Measurements from ENCODE around the gene PMEPA1.

PMEPA1 gene

GRCh38 chr20:57712341-57712740, 2.5 kb upstream of the PMEPA1 start:
- no peak for DNase-seq
- no peak for TF ChIP-seq GATA1 (IDR thresholded peaks at IDR 0.05; ENCODE audit: low read depth, low read length)
- no peak for TF ChIP-seq POLR2A (IDR thresholded peaks at IDR 0.05; ENCODE audit: low read length)

GRCh38 chr20:57711826-57712225, 2.0 kb upstream of the PMEPA1 start:
- TF ChIP-seq POLR2A (IDR thresholded peaks at IDR 0.05; ENCODE audit: low read length): no peak
- TF ChIP-seq GATA1 (IDR thresholded peaks at IDR 0.05; ENCODE audit: low read depth, low read length): no peak
- DNase-seq: no peak

GRCh38 chr20:57711311-57711712, 1.5 kb upstream of the PMEPA1 start:
- no peak for TF ChIP-seq GATA1 (IDR thresholded peaks at IDR 0.05; ENCODE audit: low read depth, low read length)
- TF ChIP-seq POLR2A (IDR thresholded peaks at IDR 0.05; ENCODE audit: low read length): no peak

GRCh38 chr20:57710841-57711240, 1.0 kb upstream of the PMEPA1 start:
- no peak for TF ChIP-seq POLR2A (IDR thresholded peaks at IDR 0.05; ENCODE audit: low read length)
- no peak for TF ChIP-seq GATA1 (IDR thresholded peaks at IDR 0.05; ENCODE audit: low read depth, low read length)
- no peak for DNase-seq

More at GRCh38 chr20:57711311-57711712, 1.5 kb upstream of the PMEPA1 start:
- DNase-seq: no peak

GRCh38 chr20:57708694-57709673, 831 bp downstream of the PMEPA1 start:
- TF ChIP-seq GATA1 (IDR thresholded peaks at IDR 0.05; ENCODE audit: low read depth, low read length): no peak
- no peak for TF ChIP-seq POLR2A (IDR thresholded peaks at IDR 0.05; ENCODE audit: low read length)
- DNase-seq: no peak

- DNase-seq: no peak
- no peak for TF ChIP-seq POLR2A (IDR thresholded peaks at IDR 0.05; ENCODE audit: low read length)
- no peak for TF ChIP-seq GATA1 (IDR thresholded peaks at IDR 0.05; ENCODE audit: low read depth, low read length)
Observed at GRCh38 chr20:57707849-57708693, 1.7 kb downstream of the PMEPA1 start.

- no peak for DNase-seq
- TF ChIP-seq GATA1 (IDR thresholded peaks at IDR 0.05; ENCODE audit: low read depth, low read length) (no peak), POLR2A (IDR thresholded peaks at IDR 0.05; ENCODE audit: low read length) (no peak)
Observed at GRCh38 chr20:57707320-57707719, 2.5 kb downstream of the PMEPA1 start.

- DNase-seq: no peak
- no peak for TF ChIP-seq POLR2A (IDR thresholded peaks at IDR 0.05; ENCODE audit: low read length)
Observed at GRCh38 chr20:57705127-57705899, 4.5 kb downstream of the PMEPA1 start.

GRCh38 chr20:57704245-57704644, 5.6 kb downstream of the PMEPA1 start:
- DNase-seq: no peak
- TF ChIP-seq POLR2A (IDR thresholded peaks at IDR 0.05; ENCODE audit: low read length): no peak
- TF ChIP-seq GATA1 (IDR thresholded peaks at IDR 0.05; ENCODE audit: low read depth, low read length): no peak

- TF ChIP-seq POLR2A (IDR thresholded peaks at IDR 0.05; ENCODE audit: low read length): no peak
- no peak for TF ChIP-seq GATA1 (IDR thresholded peaks at IDR 0.05; ENCODE audit: low read depth, low read length)
- no peak for DNase-seq
Observed at GRCh38 chr20:57703013-57703412, 6.8 kb downstream of the PMEPA1 start.

GRCh38 chr20:57702521-57702920, 7.3 kb downstream of the PMEPA1 start:
- TF ChIP-seq POLR2A (IDR thresholded peaks at IDR 0.05; ENCODE audit: low read length) (no peak), GATA1 (IDR thresholded peaks at IDR 0.05; ENCODE audit: low read depth, low read length) (no peak)
- no peak for DNase-seq

GRCh38 chr20:57702091-57702490, 7.7 kb downstream of the PMEPA1 start:
- no peak for DNase-seq
- no peak for TF ChIP-seq GATA1 (IDR thresholded peaks at IDR 0.05; ENCODE audit: low read depth, low read length)
- no peak for TF ChIP-seq POLR2A (IDR thresholded peaks at IDR 0.05; ENCODE audit: low read length)

- TF ChIP-seq POLR2A (IDR thresholded peaks at IDR 0.05; ENCODE audit: low read length): no peak
- no peak for DNase-seq
Observed at GRCh38 chr20:57701651-57702050, 8.2 kb downstream of the PMEPA1 start.

- no peak for TF ChIP-seq GATA1 (IDR thresholded peaks at IDR 0.05; ENCODE audit: low read depth, low read length)
- TF ChIP-seq POLR2A (IDR thresholded peaks at IDR 0.05; ENCODE audit: low read length): no peak
Observed at GRCh38 chr20:57701090-57701489, 8.7 kb downstream of the PMEPA1 start.

More at GRCh38 chr20:57701090-57701489, 8.7 kb downstream of the PMEPA1 start:
- DNase-seq: no peak

Data from erythroblast (primary cell).